Ramos (cell line): ENCODE results near the gene GULP1.
"Not testable (repeated sequence)": the region's sequence is repeated elsewhere in the genome, so short reads cannot be mapped to it uniquely, and the experiment has no call there.

ENCODE experiments used
- in situ Hi-C: fragments of 300-500 bp; cut with MboI; formaldehyde crosslinking; loops from one replicate; pipeline ENCODE4 v1.14.3; 2022; ENCODE audit warnings: low sequenced_read_pairs; ENCODE audit not compliant: unreplicated experiment

GULP1 gene

DNA sequence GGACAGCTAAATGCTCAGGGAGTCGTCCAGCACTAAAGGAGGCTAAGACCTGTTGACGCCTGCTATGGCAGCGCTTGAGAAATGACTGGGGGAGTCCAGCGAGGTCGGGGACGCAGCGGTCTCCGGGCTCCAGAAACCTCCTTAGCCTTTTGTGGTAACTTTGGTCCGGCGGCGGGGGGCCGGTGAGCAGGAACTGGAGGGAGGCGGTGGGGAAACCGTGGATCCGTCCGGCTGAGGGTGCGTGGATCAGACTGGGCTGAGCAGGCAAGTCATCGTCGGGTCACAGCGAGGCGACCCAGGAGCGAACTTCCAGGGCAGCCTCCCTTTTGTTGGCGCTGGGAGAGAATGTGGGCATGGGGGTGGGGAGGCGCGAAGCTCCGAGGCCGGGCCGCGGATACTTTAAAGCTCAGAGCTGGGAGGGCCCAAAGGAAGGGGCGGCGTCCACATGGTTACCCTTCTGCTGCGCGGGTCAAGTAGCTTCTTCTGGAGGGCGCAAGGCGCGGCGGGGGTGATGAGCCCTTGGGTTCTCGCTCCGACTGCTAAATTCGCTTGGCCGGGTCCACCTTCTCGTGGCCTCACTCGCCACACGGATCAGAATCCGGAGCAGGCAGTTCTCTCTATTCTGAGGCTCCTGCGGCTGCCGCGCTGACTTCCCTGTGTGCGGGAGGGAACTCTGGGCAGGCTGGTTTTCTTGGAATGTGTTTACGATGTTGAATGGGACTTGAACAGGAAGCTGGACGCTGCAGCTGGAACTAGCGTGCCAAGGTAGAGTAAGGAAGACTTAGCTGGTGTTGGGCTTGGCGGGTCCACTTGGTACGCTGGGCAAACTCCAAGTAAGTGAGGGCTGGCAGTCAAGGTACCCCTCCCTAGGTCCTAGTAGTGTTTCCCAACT lies 920 bp downstream of the GULP1 start:
- in situ Hi-C loops, result no loop called here

DNA sequence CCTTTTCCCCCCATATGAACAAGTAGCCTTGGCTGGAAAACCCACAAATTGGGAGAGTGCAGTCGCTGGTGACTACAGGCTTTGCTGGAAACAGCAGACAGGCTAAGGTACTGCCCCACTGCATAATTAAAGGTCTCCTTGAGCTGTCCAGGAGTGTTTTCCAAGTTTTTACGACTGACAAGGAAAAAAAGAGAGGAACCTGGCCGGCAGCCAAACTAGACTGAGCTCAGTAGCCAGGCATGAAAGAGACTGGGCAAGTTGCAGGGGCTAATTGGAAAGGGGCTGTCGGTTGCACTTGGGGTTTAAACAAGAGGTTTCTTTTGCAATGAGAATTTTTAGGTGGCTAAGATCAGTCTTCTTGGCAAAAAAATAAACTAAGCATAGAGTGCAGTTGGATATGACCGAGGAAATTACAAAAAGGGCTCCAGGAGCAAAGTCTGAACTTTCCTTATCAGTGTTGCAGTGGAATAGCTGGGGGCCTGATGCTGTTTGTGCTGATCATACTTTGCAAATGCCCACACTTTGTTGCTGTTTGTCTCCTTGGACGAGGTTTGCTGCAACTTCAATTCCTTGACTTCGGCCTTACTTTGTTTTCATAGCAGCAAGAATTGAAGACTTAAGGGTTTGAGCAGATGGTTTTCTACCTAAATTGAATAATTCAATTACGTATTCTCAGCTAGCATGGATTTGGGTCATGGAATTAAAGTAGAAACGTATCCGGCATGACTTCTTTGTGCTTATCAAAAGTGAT lies 2.1 kb downstream of the GULP1 start:
- in situ Hi-C loops, result no loop called here

DNA sequence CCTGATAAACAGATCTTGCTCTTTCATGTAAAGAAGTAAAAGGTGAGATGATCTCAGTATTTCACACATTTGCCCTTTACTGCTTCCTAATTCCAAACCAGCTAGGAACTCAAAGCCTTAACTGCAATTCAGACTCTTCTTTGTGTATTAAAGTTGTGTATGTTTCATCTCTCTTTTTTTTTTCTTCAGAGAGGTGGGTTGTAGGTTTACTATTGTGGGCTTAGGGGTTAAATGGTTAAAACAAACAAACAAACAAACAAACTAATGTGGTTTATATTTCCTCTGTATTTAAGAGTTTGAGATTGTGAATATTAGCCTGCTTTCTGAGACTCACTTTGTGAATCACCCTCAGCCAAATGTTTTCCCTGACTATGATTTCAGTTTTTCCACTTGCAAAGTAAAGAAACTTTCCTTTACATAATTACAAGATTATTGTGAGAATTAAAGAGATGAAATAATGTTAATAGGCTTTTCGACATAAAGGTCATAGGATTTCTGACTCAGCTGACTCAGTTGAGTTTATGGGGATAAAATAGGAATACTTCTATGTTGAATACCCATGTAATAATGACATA lies 2.8 kb downstream of the GULP1 start:
- in situ Hi-C loops, result no loop called here

DNA sequence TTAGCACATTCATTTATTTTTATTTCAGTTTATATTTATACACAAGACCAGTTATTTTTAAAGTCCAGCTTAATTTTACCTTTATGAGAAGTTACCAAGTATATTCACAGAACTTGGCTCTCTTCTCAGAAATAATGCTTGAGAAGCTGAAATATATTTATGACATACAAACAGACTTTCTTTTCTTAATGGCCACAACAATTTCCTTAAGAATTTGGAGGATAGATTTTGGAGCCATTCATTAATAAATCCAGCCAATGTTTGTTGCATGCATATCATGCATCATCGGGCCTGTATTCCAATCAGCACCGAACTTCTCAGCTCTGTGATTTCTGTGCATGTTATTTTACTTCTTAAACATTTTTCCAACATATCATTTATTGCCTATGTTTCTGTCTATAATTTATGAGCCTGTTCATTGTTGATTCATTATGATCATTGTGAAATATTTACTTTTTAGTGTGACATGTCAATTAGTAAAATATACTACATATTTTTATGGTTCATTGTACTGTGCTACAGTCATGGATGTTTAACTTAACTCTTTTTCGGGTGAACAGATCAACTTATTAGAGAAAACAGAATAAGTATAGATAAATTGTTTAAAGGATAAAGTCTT lies 3.5 kb downstream of the GULP1 start:
- in situ Hi-C loops, result no loop called here

DNA sequence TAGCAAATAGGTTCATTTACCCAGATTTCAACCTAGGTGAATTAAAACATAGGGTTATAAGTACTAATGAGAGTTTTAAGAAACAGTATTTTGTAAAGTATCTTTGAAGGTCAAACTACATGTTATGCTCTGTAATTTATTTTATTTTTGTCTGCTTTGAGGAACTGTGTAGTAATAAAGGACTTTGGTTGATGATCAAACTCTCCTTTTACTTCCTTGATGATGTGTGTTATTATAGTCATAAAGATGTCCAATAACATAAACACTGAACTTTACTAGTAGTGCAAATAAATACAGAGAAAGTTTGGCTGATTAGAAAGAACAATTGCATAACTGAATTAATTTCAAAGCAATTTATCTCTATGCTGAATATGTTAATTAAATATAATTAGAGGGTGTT lies 6.3 kb downstream of the GULP1 start:
- in situ Hi-C loops, result no loop called here

DNA sequence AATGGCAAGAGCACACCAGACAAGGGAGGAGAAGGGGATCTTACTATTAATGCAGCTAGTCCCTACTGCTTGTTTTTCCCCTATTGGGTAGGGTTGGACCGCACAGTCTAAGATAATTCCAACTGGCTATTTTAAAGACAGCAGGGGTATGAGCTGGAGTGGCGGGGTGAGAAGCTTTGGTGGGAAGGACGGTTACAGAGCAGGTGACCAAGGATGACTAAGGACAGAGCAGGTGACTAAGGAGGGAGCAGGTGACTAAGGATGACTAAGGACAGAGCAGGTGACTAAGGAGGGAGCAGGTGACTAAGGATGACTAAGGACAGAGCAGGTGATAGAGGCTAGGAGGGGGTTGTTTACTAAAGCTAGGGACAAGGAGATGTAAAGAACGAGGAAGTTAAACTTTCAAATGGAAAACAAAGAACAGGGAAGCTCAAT lies 7.3 kb downstream of the GULP1 start:
- in situ Hi-C loops, result not testable (repeated sequence)

DNA sequence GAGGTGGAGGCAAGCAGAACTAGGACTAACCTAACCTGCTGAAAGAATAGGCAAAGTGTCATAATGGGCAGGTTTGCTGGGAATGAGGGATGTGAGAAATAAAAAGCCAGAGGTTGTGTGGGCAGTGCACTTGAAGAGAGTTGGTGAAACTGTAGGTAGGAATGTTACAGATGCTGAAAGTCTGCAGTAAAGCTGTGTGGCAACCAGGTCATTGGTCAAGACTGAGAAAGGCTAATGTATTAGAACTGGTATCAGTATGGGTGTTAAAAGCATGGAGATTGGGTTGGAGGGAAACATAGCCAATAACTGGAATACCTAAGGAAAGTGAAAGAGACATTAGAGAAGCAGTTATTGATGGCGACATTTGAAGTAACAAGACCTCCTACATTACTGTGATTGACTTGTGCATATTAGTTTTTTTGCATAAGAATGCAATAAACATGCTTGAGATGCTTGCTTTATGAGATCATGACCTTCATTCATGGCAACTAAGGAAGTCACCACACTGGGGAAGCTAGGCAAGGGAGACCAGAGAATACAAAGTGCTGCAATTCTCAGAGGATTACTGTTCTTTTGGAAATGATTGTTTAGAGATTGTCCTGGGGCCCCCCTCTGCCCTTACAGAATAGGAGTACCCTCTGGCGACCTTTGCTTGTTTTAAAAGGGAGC lies 11.8 kb downstream of the GULP1 start:
- in situ Hi-C loops, result no loop called here

DNA sequence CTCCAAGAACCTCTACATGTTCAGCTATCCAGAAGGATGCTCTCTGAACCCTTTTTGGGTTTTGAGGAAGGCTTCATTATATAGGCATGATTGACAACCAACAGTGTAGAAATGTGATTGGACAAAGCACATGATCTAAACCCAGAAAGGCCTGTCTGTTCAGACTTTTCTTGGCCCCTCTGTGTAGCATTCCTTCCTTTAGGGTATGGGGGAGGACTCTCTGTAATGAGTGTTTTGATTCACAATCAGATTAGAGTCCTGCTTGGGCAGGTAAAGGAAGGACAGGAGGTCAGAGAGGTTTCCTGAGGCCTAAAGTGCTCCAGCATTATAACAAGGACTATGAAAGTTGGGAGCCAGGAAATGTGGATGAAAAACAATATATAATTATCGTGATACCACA lies 13.6 kb downstream of the GULP1 start:
- in situ Hi-C loops, result no loop called here

DNA sequence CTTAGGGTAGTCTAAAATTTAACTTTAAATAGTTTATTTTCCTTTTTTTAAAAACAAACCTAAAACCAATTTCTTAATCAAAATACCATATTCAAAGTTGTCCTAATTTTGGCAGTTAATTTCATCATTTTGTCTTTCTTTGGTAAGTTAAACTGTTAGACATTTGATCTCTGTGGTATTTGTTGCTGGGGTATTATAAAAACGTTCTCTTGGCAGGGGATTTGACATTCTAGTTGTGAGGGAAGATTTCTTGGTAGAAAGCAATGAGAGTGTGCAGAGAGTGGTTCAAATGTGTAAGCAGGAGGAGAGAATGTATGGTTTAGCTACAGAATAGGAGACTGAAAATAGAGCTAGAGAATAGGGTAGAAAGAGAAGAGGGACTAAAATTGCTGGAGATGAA lies 14.6 kb downstream of the GULP1 start:
- in situ Hi-C loops, result no loop called here

DNA sequence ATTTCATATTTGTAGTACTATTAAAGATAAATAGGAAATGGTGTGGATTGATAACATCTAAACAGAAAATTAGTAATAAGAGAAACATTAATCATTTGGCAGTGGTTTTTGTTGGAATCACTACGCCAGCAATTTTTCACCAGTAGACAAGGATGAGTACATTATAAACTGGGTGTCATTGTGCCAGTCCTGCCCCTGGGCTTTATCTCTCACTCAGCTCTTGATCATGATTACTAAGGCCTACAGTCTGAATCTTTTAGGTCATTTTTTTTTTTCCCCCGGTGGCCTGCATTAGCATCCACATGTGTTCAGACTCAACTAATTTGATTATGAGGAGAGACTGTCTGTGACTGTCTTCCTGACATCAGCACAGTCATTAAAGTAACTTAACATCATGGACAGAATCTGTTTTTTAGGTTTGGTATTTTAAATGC lies 16.2 kb downstream of the GULP1 start:
- in situ Hi-C loops, result no loop called here

DNA sequence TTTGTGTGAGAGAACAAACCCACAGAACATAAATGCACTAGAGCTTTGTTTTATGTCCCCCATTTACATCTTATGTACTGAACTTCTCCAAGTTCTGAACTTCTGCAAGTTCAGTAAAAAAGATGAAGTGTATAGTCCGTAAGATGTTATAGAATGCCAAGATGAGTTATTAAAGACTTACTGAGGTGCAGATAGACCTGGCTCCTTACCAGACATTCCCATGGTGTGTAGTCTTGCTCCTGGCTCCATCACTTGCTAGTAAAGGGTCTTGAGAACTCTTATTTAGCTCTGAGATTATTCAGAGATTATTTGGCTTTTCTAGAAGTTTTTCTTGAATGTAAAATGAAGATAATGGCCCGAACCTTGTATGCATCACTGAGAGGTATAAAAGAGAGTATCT lies 16.8 kb downstream of the GULP1 start:
- in situ Hi-C loops, result no loop called here

DNA sequence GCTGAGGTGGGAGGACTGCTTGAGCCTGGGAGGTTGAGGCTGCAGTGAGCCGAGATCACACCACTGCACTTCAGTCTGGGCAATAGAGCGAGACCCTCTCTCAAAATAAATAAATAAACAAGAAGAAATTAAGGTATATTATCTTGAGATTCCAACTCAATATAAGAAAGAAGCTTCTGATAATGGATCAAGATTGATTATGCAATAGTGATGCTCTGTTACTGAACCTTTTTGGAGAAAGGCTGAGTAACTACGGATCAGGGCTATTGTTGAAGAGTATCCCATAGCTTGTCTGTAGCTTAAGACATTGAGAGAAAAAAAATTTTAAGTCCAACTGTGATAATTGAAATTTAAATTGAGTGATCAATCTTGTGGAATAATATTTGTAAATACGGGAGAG lies 17.7 kb downstream of the GULP1 start:
- in situ Hi-C loops, result no loop called here

DNA sequence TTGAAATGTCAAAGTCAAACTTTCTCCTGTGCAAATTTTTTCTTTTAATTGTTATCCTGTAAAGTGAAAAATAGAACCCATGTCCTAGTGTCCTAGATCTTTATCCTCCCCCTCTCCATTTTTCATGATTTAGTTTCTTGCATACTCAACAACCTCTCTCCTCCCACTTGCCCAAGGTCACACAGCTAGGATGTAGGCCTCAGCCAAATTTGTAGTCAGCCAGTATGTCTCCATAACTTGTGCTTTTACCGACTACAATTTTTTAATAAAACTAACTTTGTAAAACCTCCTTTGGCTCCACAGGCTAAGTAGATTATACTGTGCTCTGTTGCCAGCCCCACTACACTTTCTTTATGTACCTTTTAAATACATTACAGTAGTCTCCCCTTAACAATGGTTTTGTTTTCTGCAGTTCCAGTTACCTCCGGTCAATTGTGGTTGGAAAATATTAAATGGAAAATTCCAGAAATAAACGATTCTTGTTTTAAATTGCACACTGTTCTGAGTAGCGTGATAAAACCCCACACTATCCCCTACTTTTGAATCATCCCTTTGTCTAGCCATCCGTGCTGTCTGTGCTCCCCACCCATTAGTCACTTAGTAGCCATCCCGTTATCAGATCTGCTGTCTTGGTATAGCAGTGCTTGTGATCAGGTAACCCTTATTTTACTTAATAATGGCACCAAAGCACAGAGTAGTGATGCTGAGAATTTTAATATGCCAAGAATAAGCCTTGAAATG lies 22.8 kb downstream of the GULP1 start:
- in situ Hi-C loops, result no loop called here

DNA sequence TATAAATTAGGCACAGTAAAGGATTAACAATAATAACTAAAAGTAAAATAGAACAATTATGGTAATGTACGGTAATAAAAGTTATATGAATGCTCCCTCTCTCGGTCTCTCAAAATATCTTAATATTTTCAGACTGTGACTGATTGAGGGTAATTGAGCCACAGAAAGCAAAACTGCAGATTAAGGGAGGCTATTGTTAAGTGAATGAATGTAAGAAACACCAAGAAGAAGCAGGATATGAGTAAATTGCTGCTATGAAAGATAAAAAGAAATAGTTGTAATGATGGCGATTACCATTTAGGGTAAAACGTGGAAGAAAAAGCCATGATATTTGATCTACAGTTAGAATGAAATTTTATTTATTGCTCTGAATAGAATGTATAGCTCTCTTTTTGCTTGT lies 24.1 kb downstream of the GULP1 start:
- in situ Hi-C loops, result no loop called here

DNA sequence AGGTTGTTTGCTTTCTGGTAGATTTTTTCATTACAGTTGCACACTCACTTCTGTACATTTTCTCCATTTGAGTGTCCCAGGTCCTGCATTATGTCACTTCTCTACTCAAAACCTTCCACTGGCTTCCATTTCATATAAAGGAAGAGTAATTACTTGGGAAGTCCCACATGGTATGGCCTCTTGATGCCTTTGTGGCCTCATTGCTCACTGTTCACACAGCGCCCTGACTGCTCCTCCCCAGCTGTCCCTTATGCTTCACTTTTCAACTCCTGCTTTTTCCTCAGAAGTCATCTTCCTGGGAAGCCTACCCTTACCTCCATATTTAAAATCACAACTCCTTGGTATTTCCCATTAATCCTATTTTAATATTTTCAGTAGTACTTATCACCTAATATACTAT lies 24.7 kb downstream of the GULP1 start:
- in situ Hi-C loops, result no loop called here

DNA sequence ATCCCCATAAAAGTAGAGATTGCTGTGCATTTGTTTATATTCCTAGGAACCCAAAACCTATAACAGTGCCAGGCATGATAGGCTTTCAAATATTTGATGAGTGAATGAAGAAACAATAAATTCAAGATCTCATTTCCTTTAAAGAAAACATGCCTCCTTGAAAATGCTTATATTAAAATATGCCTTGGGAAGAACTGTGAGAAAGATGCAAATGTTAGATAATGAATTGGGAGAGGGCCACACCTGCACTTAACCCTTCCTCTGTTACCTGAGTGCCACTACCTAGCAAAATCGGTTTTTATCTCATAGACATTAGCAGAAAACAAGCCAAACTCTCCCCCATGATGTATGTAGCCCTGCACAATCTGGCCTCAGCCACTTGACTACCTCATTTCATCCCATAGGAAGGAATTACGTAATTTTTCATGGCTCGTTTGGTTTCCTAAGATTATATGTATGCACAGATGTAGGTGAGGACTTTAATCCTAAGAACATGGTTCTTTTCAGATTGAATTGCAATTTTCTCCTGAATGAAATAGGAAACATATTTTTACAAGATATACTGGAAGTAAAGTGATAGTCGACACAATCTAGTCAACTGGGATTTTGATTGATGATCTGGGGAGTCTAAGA lies 25.2 kb downstream of the GULP1 start:
- in situ Hi-C loops, result no loop called here

DNA sequence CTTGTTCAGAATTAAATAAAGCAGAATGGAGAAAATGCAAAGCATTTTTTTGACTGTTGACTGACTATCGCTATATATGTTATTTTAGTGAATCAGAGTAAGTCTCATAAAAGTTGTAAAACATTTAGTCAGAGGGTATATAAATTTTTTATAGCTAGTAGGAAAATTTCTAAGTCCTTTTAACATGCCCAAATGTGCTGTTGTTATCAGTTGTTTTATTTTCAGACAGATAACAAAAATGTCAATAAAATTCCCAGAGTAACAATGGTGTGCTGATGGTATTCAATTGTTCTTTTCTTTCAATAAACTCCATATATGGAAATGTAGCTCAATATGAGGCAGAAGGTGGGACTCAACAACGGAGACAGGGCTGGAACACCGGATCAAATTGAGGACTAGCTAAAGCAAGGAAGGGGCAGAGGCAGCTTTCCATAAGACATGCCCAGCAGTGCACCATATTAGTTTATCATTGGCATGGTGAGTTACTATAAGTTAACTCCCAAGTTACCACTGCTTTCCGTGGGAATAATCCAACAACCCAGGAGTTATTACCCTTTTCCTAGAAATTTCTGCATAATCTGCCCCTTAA lies 26.6 kb downstream of the GULP1 start:
- in situ Hi-C loops, result no loop called here

DNA sequence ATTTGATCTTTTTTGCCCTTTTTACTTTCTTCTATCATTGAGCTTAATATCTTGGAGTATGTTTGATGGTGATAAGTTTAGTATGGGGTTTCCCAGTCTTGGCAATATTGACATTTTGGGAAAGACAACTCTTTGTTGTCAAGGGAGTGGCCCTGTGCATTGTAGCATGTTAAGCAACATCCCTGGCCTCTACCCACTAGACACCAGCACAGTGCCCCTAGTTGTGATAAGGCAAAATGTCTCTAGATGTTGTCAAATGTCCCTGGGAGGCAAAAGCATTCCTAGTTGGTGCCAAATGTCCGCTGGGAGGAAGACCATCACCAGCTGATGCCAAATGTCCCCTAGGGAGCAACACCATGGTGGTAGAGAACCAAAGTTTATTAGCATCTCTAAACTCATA lies 28.2 kb downstream of the GULP1 start:
- in situ Hi-C loops, result no loop called here

DNA sequence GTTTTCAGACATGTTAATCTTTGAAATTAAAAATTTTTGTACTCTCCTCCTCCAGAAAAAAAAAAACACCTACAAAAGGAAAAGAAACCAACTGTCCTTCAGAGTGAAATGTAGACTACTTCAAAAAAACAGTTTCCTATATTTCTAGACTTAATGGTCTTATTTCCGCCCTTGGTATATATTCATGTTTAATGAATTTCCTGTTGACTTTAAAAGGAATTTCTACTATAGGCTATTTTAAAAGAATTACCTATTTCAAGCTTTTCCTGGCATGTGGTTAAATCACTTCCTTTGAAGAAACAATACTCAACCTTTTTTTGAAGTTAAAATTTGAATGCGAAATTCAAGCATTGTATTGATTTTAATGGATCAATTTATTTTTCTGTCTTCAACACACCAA lies 29.2 kb downstream of the GULP1 start:
- in situ Hi-C loops, result no loop called here
